DND-41 (cell line): ENCODE data around the gene NFATC2.

ENCODE experiments used
- ATAC-seq: fragments of 200-7000 bp; cut with Tn5 transposase; 3 replicates; pipeline ENCODE4 v1.9.1; 2021; ENCODE audit warnings: low read depth; ENCODE audit not compliant: insufficient read depth
- DNase-seq: peaks from one replicate; pipeline ENCODE4 v3.0.0-alpha.2; 2020
- H2AFZ ChIP-seq: 2 replicates; pipeline ENCODE4 v1.6.0; 2012; ENCODE audit warnings: low read depth, low read length
- H3K27ac ChIP-seq: 2 replicates; pipeline ENCODE4 v1.5.1; 2012; ENCODE audit warnings: low read length, inconsistent platforms
- H3K27me3 ChIP-seq: fragments of 200-600 bp; sonication (generic); 2 replicates; pipeline ENCODE4 v1.6.0; 2012; ENCODE audit warnings: low read length, mild to moderate bottlenecking, inconsistent platforms; ENCODE audit not compliant: insufficient read depth, poor library complexity
- H3K36me3 ChIP-seq: 2 replicates; pipeline ENCODE4 v1.5.1; 2012; ENCODE audit warnings: low read length, inconsistent platforms; ENCODE audit not compliant: insufficient read depth
- H3K4me1 ChIP-seq: 2 replicates; pipeline ENCODE4 v1.5.1; 2012; ENCODE audit warnings: mild to moderate bottlenecking, low read length; ENCODE audit not compliant: insufficient read depth
- H3K4me2 ChIP-seq: 2 replicates; pipeline ENCODE4 v1.6.0; 2012; ENCODE audit warnings: mild to moderate bottlenecking, moderate library complexity, low read length, inconsistent platforms; ENCODE audit not compliant: insufficient read depth
- H3K4me3 ChIP-seq, 2 experiments: fragments of 200-600 bp in 1 of 2; shearing (Covaris generic) in 1 of 2; 2 replicates each; pipeline ENCODE4 v1.5.1; 2012 to 2016; ENCODE audit warnings: inconsistent platforms in 2 of 2, low read length in 2 of 2, mild to moderate bottlenecking in 2 of 2, low read depth in 1 of 2, moderate library complexity in 1 of 2
- H3K79me2 ChIP-seq: 2 replicates; pipeline ENCODE4 v1.6.0; 2012; ENCODE audit warnings: low read length, inconsistent platforms; ENCODE audit not compliant: insufficient read depth
- H3K9ac ChIP-seq: 2 replicates; pipeline ENCODE4 v1.6.0; 2012; ENCODE audit warnings: low read depth, mild to moderate bottlenecking, inconsistent platforms, low read length, moderate library complexity
- H3K9me3 ChIP-seq: 2 replicates; pipeline ENCODE4 v1.5.1; 2012; ENCODE audit warnings: low read length, moderate library complexity, mild to moderate bottlenecking, inconsistent platforms; ENCODE audit not compliant: insufficient read depth, severe bottlenecking
- H4K20me1 ChIP-seq: 2 replicates; pipeline ENCODE4 v1.6.0; 2012; ENCODE audit warnings: low read length; ENCODE audit not compliant: insufficient read depth
- CTCF ChIP-seq: IDR thresholded peaks from 2 replicates; pipeline ENCODE4 v1.5.1; 2012; ENCODE audit warnings: borderline replicate concordance, low read length, moderate library complexity, mild to moderate bottlenecking; ENCODE audit not compliant: poor library complexity, severe bottlenecking; ENCODE audit errors: extremely low read depth
- EZH2 ChIP-seq: IDR thresholded peaks from 3 replicates; pipeline ENCODE4 v1.6.1; 2012; ENCODE audit warnings: borderline replicate concordance, low read depth, mild to moderate bottlenecking, moderate library complexity, low read length, inconsistent platforms; ENCODE audit not compliant: severe bottlenecking

The NFATC2 gene

GRCh38 chr20:51423810-51424209 lies 118.7 kb downstream of the NFATC2 start:
- Histone ChIP-seq H3K4me1 (no peaks in the 10 kb centered on the region), H3K4me3 (no peak overlapping the region), H3K36me3 (no peaks in the 10 kb centered on the region), H3K79me2 (no peaks in the 10 kb centered on the region), H3K9me3 (no peaks in the 10 kb centered on the region), H4K20me1 (no peaks in the 10 kb centered on the region), H3K4me2 (no peak overlapping the region), H3K27ac (no peak overlapping the region), H3K27me3 (peaks cover 14% of the 10 kb centered on the region), H2AFZ (no peak overlapping the region), H3K9ac (no peak overlapping the region)
- ATAC-seq (no peak), DNase-seq (no peak)
- TF ChIP-seq CTCF (no peak), EZH2 (no peak)

- no peak overlapping the region for H3K4me2 ChIP-seq
- no peaks in the 10 kb centered on the region for H4K20me1 ChIP-seq
- no peak overlapping the region for H3K9ac ChIP-seq
- no peaks in the 10 kb centered on the region for H3K36me3 ChIP-seq
- H2AFZ ChIP-seq = no peak overlapping the region
- TF ChIP-seq CTCF (no peak), EZH2 (no peak)
- H3K27me3 ChIP-seq = peaks cover 14% of the 10 kb centered on the region
- H3K4me1 ChIP-seq = no peaks in the 10 kb centered on the region
- no peak overlapping the region for H3K4me3 ChIP-seq
- H3K27ac ChIP-seq = no peak overlapping the region
- H3K9me3 ChIP-seq = no peaks in the 10 kb centered on the region
- no peaks in the 10 kb centered on the region for H3K79me2 ChIP-seq
- no peak for DNase-seq
- ATAC-seq = no peak
These were observed 119.2 kb downstream of the NFATC2 start for GRCh38 chr20:51423290-51423667.

GRCh38 chr20:51422514-51423289 lies 119.8 kb downstream of the NFATC2 start:
- peaks cover 14% of the 10 kb centered on the region for H3K27me3 ChIP-seq
- H2AFZ ChIP-seq = no peak overlapping the region
- no peaks in the 10 kb centered on the region for H3K36me3 ChIP-seq
- no peak overlapping the region for H3K9ac ChIP-seq
- no peak for DNase-seq
- no peak overlapping the region for H3K4me2 ChIP-seq
- H3K4me1 ChIP-seq = no peaks in the 10 kb centered on the region
- H3K4me3 ChIP-seq = no peak overlapping the region
- H3K9me3 ChIP-seq = no peaks in the 10 kb centered on the region
- no peak overlapping the region for H3K27ac ChIP-seq
- TF ChIP-seq EZH2 = no peak
- no peak for TF ChIP-seq CTCF
- ATAC-seq = no peak
- no peaks in the 10 kb centered on the region for H3K79me2 ChIP-seq
- H4K20me1 ChIP-seq = no peaks in the 10 kb centered on the region
